HG03039 (cell line): ENCODE measurements around the gene CHD2.
"Not testable (repeated sequence)": the region's sequence is repeated elsewhere in the genome, so short reads cannot be mapped to it uniquely, and the experiment has no call there.

Source experiments
- ATAC-seq: cut with Tn5 transposase; IDR thresholded peaks from one replicate; pipeline ENCODE4 v1.9.1; 2021; ENCODE audit warnings: mild to moderate bottlenecking, moderate library complexity; ENCODE audit not compliant: unreplicated experiment

CHD2 gene

DNA sequence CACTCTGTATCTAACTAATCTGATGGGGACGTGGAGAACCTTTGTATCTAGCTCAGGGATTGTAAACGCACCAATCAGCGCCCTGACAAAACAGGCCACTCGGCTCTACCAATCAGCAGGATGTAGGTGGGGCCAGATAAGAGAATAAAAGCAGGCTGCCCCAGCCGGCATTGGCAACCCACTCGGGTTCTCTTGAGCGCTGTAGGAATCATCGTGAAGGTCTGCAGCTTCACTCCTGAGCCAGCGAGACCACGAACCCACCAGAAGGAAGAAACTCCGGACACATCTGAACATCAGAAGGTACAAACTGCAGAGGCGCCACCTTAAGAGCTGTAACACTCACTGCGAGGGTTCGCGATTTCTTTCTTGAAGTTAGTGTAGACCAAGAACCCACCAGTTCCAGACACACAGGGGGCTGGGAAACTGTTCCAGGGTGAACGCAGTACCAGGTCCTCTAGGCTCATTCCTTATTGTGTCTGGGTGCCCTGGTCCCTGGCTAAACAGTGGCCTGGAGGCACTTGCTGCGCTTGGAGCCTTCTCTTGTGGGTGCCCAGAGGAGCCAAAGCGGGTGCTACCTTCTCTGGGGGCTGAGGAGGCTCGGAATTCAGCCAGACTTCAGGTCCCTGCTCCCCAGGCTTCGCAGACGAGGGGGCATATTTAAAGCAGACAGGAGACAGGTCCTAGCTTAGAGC, 132.5 kb downstream of the CHD2 start:
- ATAC-seq: not testable (repeated sequence)

DNA sequence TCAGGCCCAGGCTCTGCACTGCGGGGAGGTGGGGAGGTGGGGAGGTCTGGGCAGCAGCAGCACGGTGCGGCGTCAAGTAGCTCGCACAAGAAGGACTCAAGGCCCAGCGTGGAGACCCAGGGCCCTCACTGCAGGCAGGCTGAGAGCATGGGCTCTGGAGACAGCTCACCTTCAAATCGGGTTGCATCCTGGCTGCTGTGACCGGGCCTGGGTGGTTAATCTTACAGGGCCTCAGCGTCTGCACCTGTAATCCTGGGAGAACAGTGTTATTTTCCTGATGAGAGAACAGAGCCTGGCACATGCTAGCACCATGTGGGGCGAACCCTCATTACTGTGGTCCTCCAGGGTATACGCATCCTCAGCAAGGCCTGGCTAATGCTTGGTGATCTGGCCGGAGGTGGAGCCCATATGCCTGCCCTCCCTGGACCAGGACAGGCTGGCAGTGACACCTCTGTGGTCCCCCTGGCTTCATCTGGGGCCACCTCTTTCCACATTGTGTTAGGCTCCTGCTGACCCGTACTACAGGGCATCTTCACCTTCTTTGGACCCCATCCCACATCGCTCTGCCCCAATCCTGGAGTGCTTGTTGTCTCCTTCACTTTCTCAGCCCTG, 133.4 kb downstream of the CHD2 start:
- no peak for ATAC-seq

DNA sequence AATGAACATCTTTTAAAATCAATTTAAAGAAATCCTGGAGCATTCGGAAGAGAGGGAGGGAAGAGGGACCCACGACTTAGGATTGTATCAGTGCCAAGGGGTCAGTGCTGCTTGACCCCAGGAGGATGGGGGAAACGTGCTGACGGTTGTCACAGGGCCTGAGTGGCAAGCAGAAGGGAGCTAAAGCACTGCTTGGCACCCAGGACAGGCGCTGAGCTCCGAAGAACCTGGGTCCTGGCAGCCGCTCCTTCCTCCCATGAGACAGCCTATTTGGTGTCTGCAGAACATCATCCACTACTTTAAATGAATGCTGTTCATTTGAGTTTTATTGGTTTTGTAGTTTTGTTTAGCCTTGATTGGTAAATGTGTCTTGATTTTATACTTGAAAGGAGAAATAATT, 134.4 kb downstream of the CHD2 start:
- no peak for ATAC-seq

DNA sequence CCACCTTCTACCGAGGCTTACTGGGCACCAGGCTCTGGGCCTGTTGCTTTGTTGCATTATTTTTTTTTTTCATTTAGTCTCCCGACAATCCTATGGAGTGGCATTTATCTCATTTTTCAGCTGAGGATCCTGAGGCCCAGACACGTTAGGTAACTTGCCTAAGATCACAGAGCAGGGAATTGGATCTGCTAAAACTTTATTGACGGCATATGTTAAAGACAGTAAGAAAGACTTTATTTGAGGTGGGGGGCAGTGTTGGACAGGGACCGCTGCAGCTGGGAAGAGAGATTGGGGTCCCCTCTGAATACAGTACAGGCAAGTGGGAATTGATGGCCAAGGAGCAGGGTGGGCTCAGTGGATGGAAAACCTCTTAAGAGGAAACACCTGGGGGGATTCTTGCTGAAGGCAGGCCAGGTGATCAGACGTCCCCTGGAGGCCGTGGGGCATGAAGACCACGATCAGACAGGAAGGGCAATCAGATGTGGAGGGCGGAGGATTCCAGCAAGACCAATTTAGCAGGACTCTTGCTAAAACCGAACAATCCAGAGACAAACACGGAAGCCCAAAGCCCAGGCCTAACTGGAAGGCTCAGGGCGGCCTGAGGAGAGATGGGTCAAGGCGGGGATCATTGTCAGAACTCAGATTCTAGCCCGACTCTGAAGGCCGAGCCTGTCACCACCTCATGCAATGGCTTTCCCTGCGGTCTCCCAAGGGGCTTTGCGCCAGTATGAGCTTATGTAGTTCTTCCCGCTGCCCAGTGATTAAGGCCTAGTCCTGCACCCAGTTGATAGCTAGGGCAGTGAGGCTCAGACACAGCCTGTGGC, 135.2 kb downstream of the CHD2 start:
- no peak for ATAC-seq

DNA sequence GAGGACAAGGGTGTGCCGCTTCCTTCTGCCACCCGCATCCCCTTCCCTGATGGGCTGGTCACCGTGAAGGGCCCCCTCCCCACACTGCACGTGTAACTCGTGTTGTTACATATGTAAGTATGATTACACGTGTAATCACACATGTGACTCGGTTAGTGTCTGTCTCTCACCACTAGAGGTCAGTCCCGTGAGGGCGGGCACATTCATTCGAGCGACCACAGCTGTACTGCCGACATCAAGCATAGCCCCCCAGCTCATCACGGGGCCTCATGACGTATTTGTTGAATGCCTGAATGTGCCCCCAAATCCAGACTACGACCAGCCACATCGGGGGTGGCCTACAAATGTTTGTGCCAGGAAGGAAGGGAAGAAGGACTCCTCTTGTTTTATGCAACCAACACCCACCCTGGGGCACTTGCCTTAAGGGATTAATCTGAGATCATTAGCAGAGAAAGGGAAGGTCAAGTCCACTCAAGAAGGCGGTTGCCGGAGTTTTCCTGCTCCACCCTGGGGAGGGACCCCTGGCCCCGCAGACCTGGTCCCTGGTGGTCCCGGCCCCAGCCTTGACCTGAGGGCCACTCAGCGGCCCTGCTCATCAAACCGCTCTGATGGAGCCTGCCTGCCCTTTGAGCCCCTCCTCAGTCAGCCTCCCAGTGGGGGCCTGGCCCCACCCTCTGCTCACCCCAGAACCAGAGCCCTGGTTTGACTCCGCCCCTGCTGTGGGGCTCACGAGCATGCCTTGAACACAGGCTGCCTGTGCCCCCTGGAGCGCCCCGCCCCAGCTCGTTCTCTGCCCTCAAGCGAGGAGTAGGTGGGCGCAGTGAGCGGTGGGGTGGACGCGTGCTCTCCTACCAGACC, 136.1 kb downstream of the CHD2 start:
- peak; percentile 70 for ATAC-seq

DNA sequence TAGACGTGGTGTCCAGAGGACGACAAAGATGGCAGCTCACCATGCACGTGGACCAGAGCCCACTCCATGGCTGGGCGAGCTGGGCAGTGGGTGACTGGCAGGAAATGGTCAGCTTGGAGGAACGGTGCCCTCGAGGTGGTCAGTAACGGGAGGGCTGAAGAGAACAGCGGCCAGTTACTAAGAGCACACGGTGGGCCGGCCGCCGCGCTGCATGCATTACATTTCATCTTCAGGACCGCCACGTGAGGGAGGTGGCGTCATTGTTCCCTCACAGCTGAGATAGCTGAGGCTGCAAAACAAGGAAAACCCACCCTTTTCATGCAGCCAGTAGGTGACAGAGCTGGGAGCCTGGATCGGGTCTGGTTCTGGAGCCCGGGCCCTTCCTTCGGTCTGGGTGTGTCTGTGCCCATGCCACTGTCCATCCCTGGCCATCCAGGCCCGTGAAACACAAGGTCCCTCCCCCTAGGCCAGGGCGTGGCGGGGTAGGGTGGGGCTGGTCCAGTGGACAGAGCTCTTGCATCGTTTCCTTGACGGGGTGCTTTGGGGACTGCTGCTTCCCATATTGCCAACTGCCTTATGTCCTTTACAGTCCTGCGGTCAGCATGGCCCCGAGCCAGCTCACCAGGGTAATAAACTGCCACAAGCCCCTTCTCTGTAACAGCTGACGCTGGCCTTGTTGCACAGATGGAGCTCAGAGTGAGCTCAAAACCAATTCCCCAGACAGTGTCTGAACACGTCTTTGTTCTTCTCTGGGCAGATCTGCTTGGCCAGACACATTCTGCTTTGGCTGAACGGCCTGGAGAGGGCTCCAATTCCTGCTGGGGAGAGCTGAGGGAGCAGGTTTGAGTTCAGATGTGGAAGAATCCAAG, 137.1 kb downstream of the CHD2 start:
- no peak for ATAC-seq

DNA sequence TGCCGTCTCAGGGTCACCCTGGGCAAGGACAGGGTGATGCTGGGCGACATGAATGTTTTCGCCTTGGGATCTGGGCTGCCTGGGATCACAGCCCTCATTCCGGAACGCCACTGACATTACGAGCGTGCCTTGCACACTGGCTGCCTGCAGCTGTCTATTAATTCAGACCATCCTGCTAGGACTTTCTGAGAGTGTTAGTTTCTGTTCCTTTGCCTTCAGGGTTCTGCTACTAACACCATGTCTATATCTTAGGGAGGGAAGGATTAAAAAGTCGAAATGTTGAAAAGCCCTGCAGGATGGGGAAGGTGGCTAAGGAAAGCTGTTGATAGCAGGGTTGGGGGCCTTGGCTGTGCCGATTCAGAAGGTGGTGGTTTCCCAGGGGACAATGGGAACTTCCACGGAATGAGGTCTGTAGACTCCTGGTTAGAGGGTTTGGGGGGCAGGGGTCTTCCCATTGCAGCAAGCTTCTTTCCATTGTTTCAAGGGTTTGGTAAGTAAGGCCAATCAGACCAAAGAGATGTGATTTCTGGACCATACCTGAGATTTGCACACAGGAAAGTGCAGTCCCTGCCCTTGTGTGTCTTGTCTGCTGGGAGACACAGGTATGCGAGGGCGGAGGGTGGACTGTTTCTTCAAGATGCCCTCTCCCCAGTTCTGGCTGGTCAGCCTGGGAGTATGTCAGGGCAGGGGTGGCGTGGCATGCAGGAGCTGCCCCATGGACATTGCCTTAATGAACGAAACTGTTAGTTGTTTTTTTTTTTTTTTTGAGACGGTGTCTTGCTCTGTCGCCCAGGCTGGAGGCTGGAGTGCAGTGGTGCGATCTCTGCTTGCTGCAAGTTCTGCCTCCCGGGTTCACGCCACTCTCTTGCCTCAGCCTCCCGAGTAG, 137.9 kb downstream of the CHD2 start:
- no peak for ATAC-seq

DNA sequence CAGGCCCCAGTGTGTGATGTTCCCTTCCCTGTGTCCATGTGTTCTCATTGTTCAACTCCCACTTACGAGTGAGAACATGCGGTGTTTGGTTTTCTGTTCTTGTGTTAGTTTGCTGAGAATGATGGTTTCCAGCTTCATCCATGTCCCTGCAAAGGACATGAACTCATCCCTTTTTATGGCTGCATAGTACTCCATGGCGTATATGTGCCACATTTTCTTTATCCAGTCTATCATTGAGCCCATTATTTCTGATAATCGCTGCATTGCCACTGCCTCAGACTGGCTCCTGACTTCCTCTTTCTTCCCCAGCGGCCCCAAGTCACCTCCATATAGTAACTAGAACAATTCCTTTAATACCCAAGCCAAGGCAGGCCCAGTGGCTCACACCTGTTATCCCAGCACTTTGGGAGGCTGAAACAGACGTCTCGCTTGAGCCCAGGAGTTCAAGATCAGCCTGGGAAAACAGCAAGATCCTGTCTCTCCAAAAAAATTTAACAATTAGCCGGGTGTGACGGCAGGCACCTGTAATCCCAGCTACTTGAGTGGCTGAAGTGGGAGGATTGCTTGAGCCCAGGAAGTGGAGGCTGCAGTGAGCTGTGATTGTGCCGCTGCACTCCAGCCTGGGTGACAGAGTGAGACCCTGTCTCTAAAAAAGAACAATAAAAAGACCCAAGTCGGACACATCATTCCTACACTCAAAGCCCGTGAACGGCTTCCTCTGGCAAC, 139.6 kb downstream of the CHD2 start:
- not testable (repeated sequence) for ATAC-seq

DNA sequence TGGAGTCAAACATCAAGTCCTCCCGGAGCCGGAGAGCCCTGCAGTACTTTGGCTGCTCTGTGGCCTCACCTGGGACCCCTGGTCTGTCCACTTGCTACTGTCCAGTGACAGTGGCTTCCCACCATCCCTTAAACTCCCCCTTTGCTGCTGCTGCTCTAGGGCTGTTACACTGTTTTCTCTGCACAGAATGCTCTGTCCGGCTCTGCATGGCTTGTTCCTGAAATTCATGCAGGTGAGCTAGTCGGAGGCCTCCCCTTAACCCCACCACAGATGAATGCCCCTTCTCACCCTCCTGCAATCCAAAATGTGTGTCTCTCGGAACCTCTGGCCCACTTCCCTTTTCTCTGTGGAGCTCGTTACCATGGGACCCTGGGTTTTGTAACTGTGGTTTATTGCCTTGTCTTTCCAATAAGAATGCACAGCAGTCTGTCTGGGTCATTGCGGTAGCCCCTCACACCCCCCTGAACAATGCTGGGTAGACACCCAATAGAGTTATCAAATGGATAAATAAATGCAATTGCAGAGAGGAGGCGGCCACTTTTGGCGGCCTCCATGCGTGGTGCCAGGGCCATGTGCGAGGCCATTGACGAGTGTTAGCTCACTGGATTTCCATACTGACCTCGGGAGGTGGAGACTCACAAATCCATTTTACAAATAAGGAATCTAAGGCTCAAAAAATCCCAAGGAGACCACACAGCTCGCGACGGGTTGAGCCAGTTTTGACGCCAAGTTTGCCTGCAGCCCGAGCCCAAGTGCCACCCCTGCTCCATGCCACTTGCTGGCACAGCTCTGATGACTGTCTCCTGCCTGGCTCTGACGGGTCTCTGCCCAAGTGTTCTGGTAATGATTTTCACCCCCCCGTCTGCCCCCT, 140.4 kb downstream of the CHD2 start:
- ATAC-seq: no peak

DNA sequence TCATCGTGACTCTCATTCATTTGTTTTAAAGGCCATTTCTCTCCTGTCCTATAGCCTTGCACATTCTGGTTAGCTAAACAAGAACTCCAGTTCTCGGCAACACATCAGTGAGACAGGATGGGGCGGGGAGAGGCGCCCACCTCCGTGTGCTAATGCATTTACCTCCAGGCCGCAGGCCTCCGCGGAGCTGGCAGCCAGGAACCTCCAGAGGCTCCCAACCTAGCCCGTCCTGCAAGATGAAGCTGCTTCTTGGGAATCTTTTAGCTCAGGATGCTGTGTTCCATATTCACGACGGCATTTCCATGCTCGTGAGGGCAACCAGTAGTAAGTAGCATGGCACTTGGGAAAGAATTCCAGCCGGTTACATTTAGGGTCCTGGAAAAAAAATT, 141.0 kb downstream of the CHD2 start:
- ATAC-seq: no peak

DNA sequence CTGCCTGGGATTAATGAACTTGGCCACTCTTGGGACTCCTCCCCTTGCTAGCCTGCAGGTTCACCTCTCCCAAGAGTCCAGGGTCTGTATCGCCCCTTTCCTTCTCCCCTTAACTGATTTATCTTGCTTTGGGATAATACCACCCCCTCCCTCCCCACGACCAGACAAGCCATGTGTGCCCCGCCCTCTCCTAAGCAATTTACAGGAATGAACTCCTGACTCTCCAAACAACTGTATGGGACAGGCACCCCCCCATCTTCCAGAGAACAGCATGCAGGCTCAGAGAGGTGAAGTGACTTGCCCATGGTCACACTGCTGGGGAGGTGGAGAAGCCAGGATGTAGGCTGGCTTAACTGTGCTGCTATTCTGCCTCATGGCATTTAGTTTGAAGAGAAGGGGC, 142.1 kb downstream of the CHD2 start:
- ATAC-seq: no peak

DNA sequence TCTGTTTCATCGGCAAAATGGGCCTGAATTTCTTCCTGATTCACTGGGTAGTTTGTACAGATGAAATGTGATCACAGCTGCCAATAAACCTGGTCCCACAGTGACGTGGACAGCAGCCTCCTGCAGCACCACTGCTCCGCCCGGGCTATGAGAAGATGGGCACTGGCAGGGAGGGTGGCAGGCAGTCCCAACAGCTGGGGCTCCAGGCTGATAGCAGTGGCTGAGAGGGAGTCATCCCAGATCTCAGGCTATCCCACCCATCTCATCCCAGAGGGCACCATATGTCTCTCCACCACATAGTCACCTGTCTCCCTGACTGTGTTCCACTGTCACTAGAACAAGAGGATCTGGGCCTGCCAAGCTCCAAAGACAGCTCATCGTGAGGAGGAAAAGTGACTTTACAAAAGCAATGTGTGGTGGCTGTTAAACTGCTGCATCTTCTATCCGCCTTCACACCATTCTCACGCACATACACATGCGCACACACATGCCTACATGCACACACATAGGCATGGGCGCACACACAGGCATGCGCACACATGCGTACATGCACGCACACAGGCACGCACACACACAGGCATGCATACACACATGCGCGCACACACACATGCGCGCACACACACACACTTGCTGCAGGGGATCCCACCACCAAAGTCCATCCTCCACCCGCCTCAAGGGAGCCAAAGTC, 142.7 kb downstream of the CHD2 start:
- ATAC-seq: no peak

DNA sequence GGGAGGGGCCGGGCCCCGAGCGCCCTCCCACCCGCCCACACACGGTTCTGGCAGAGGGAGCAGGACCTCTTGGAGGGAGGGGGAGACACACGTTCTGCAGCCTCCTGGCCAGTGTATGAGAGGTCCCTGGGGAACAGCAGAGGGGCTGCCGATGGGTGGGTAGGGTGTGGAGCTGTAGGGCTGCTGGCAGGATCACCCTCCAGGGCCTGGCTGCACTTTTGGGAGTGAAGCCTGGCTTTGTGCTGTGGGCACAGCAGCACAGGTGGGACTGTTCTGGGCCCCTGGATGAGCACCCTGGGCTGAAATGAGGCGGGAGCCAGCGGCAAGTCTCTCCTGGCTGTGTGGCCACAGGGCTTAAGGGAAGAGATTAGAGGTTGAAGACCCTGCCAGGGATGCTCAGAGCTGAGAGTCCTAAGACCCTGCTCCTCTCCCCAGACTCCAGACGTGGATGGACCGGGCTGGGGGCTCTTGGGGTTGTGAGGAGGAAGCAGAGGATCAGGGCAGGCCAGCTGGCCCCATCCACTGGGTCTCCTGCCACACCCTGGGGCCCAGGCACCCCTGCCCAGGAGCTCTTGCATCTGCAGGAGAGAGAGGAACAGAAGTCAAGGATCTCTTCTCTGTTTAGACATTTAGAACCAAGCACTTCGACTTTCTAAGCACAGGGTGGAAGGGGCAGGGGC, 143.6 kb downstream of the CHD2 start:
- no peak for ATAC-seq

DNA sequence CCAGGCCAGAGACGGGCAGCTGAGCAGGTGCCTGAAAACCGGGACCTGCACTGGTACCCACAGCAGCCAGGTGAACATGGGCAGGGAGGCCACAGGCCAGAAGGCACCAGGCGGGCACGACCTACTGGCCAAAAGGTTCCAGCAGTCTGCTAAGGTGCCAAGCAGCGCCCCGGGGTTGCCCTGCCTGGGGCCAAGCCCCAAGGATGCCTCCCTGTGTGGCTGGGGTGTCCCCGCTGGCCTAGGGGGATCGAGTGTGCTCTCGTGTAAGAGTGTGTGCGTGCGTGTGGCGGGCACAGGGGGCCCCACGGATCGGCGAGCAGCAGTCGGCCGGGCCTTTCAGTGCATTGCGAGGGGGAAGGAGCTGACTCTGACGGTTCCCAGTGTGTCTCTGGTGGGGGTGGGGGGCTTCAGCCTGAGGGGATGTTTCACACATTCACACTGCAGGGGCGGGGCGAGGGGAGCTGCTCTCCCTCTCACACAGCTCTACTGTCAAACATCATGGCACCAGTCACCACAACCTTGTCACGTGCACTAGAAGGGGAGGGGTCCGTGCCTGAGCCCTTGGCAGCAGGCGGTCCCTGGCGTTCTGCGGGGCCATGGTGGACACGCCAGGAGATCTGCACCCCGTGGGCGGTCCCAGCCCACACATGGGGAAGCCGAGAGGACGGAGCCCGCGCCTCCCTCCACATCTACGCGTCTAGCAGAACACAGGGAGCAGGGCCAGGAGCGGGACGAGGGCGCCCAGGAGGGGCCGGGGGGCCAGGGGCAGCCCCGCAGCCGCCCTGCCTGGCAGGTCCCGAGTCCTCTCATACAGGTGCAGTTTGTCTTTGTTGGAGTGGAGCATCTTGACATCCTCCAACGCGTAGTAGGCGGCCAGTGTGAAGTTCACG, 144.4 kb downstream of the CHD2 start:
- ATAC-seq: no peak

DNA sequence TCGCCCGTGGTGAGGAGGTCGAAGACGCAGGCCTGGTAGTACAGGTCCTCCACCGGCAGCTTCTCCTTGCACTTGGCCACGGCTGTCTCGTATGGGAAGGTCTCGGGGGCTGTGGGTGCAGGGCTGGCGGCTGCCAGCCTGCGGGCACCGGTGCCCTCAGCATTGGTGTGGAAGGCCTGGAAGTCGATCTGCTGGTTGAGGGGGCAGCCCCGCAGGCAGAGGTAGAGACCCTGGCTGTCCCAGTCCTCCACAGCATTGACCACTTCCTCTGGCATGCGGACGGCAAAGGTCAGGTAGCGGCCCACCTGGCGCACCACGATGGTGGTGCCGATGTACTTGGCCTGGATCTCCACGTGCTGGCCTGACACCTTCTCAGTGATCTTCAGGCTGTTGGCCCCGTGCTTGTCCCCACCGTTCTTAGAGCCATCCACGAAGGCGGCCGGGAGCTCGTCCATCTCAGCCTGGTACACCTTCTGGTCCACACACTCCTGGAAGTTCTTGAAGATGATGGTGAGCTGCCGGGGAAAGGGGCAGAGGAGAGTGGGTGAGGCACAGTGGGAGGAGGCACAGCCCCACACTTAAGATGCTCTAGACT, 145.2 kb downstream of the CHD2 start:
- ATAC-seq: no peak
